Neural progenitor cell (in vitro differentiated cells): Measurements from ENCODE around the gene AKT1. TPM values are rescaled to one million over a fixed set of nuclear protein-coding genes. Genes with fewer than 3 reads are reported as not detected.

ENCODE experiments used
- DNase-seq: peaks from one replicate; pipeline ENCODE4 v3.0.0-alpha.2; 2016; ENCODE audit warnings: low spot score
- H2AFZ ChIP-seq: fragments of 200-600 bp; sonication (generic); replicated peaks from 2 replicates; pipeline ENCODE4 v1.6.1; 2016; ENCODE audit warnings: antibody characterized with exemption
- H3F3A ChIP-seq: fragments of 200-600 bp; sonication (generic); 2 replicates; pipeline ENCODE4 v1.6.1; 2016; ENCODE audit warnings: antibody characterized with exemption, low read depth
- H3K27ac ChIP-seq: fragments of 200-600 bp; sonication (generic); 2 replicates; pipeline ENCODE4 v1.5.1; 2016; ENCODE audit warnings: mild to moderate bottlenecking
- H3K27me3 ChIP-seq: fragments of 200-600 bp; sonication (generic); 2 replicates; pipeline ENCODE4 v1.6.1; 2016; ENCODE audit warnings: mild to moderate bottlenecking, moderate library complexity
- H3K36me3 ChIP-seq: fragments of 200-600 bp; sonication (generic); 2 replicates; pipeline ENCODE4 v1.5.1; 2016
- H3K4me1 ChIP-seq: fragments of 200-600 bp; sonication (generic); 2 replicates; pipeline ENCODE4 v1.6.1; 2016; ENCODE audit warnings: mixed run types
- H3K4me2 ChIP-seq: fragments of 200-600 bp; sonication (generic); 2 replicates; pipeline ENCODE4 v1.6.1; 2016
- H3K4me3 ChIP-seq: fragments of 200-600 bp; sonication (generic); 2 replicates; pipeline ENCODE4 v1.5.1; 2016
- H3K79me2 ChIP-seq: fragments of 200-600 bp; sonication (generic); 2 replicates; pipeline ENCODE4 v1.6.1; 2016; ENCODE audit warnings: low read depth
- H3K9ac ChIP-seq: fragments of 200-600 bp; sonication (generic); 2 replicates; pipeline ENCODE4 v1.6.1; 2016
- H3K9me3 ChIP-seq: fragments of 200-600 bp; sonication (generic); 2 replicates; pipeline ENCODE4 v1.5.1; 2016; ENCODE audit warnings: low read depth
- H4K20me1 ChIP-seq: fragments of 200-600 bp; sonication (generic); 2 replicates; pipeline ENCODE4 v1.6.1; 2016; ENCODE audit warnings: low read depth
- H3K27ac Mint-ChIP-seq: 3 replicates; pipeline ENCODE4 v1.8.0; 2021; ENCODE audit warnings: mixed read lengths
- H3K27me3 Mint-ChIP-seq: 2 replicates; pipeline ENCODE4 v1.8.0; 2022; ENCODE audit warnings: low read depth, mild to moderate bottlenecking, inconsistent platforms, moderate library complexity, mixed read lengths; ENCODE audit not compliant: insufficient read depth
- H3K36me3 Mint-ChIP-seq: 3 replicates; pipeline ENCODE4 v1.8.0; 2021; ENCODE audit warnings: mixed read lengths
- H3K4me1 Mint-ChIP-seq: 3 replicates; pipeline ENCODE4 v1.8.0; 2021; ENCODE audit warnings: mixed read lengths
- H3K4me3 Mint-ChIP-seq: 3 replicates; pipeline ENCODE4 v1.8.0; 2021; ENCODE audit warnings: mild to moderate bottlenecking, moderate library complexity, mixed read lengths
- H3K9me3 Mint-ChIP-seq: 3 replicates; pipeline ENCODE4 v1.8.0; 2020; ENCODE audit warnings: mixed read lengths
- CTCF ChIP-seq: fragments of 200-600 bp; sonication (generic); IDR thresholded peaks from 2 replicates; pipeline ENCODE4 v1.5.1; 2017; ENCODE audit warnings: antibody characterized with exemption, mild to moderate bottlenecking
- EZH2 ChIP-seq: fragments of 200-600 bp; sonication (generic); IDR thresholded peaks from 2 replicates; pipeline ENCODE4 v1.6.1; 2017; ENCODE audit warnings: antibody characterized with exemption, mild to moderate bottlenecking, moderate library complexity
- EZH2phosphoT487 ChIP-seq: fragments of 200-600 bp; sonication (generic); IDR thresholded peaks from 2 replicates; pipeline ENCODE4 v1.6.1; 2017; ENCODE audit warnings: antibody characterized with exemption
- total RNA-seq: library from RNA; depleted of rRNA; stranded (reverse); fragments of >200 nt; gene quantifications from 2 replicates; pipeline ENCODE4 v1.2.3, GENCODE V29; 2015; ENCODE audit warnings: low replicate concordance

Gene AKT1
- total RNA-seq, 1 donor from 2014 or later, result 67.2 TPM

GRCh38 chr14:104746071-104746545 lies 49.4 kb downstream of the AKT1 start:
- H3F3A ChIP-seq, result peaks cover 16% of the 10 kb centered on the region
- no peak overlapping the region for H3K27ac Mint-ChIP-seq
- H4K20me1 ChIP-seq, result no peaks in the 10 kb centered on the region
- H3K4me3 Mint-ChIP-seq, result no peak overlapping the region
- DNase-seq, result no peak
- no peak overlapping the region for H2AFZ ChIP-seq
- H3K4me3 ChIP-seq, result no peak overlapping the region
- H3K9ac ChIP-seq, result no peak overlapping the region
- H3K79me2 ChIP-seq, result no peaks in the 10 kb centered on the region
- peaks cover 5% of the 10 kb centered on the region for H3K4me1 ChIP-seq
- peaks cover 40% of the 10 kb centered on the region for H3K4me1 Mint-ChIP-seq
- peaks cover 7% of the 10 kb centered on the region for H3K36me3 Mint-ChIP-seq
- H3K36me3 ChIP-seq, result no peaks in the 10 kb centered on the region
- H3K9me3 Mint-ChIP-seq, result peaks cover 7% of the 10 kb centered on the region
- no peak for TF ChIP-seq CTCF
- no peak for TF ChIP-seq EZH2
- TF ChIP-seq EZH2phosphoT487, result no peak
- H3K27me3 Mint-ChIP-seq, result peaks cover 8% of the 10 kb centered on the region
- no peaks in the 10 kb centered on the region for H3K9me3 ChIP-seq
- no peak overlapping the region for H3K4me2 ChIP-seq
- no peaks in the 10 kb centered on the region for H3K27me3 ChIP-seq
- H3K27ac ChIP-seq, result no peak overlapping the region

DNA sequence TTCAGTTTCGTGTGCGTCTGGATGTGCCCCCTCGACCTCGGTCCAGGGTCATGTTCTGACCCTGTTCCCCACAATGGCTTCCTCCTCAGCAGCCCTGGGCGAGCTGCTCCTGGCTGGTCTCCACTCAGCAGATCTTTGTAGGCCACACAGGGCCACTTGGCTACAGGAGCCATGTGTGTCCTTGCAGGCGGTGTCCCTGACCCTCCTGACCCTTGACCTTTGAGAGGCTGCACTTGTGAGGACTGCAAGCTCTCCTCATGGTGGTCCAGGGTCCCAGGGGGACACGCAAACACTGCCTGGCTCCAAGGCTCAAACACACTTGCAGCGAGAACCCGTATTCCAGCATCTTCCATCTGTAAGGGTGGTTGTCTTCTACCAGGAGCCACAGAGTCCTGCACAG lies 50.1 kb downstream of the AKT1 start:
- Histone ChIP-seq H3K4me2 (no peak overlapping the region), H3F3A (peaks cover 16% of the 10 kb centered on the region), H3K9ac (no peak overlapping the region), H3K27ac (no peak overlapping the region), H3K36me3 (no peaks in the 10 kb centered on the region), H2AFZ (no peak overlapping the region), H3K4me1 (peaks cover 5% of the 10 kb centered on the region), H4K20me1 (no peaks in the 10 kb centered on the region), H3K9me3 (no peaks in the 10 kb centered on the region), H3K79me2 (no peaks in the 10 kb centered on the region), H3K27me3 (no peaks in the 10 kb centered on the region), H3K4me3 (no peak overlapping the region)
- DNase-seq, result no peak
- Mint-ChIP-seq H3K27me3 (peaks cover 7% of the 10 kb centered on the region), H3K4me1 (peaks cover 40% of the 10 kb centered on the region), H3K36me3 (peaks cover 7% of the 10 kb centered on the region), H3K27ac (no peak overlapping the region), H3K9me3 (peaks cover 5% of the 10 kb centered on the region), H3K4me3 (no peak overlapping the region)
- TF ChIP-seq CTCF (no peak), EZH2phosphoT487 (no peak), EZH2 (no peak)

DNA sequence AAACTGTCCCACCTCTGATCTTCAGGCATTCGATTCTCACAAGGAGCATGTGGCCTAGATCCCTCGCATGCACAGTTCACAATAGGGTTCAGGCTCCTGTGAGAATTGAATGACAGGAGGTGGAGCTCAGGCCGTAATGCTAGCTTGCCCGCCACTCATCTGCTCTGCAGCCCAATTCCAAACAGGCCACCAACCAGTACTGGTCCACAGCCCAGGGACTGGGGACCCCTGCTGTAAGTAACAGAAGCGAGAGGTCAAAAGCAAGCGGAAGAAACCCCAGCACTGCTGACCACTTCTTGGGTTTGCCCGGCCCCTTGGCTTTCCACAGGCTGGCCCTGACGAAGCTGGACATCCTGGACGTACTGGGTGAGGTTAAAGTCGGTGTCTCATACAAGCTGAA lies 51.1 kb downstream of the AKT1 start:
- no peak overlapping the region for H3K9ac ChIP-seq
- no peak overlapping the region for H3K27ac Mint-ChIP-seq
- H3K79me2 ChIP-seq, result no peaks in the 10 kb centered on the region
- H3K4me3 ChIP-seq, result no peak overlapping the region
- no peaks in the 10 kb centered on the region for H3K36me3 ChIP-seq
- peaks cover 5% of the 10 kb centered on the region for H3K4me1 ChIP-seq
- H3K4me2 ChIP-seq, result no peak overlapping the region
- H3K36me3 Mint-ChIP-seq, result peaks cover 6% of the 10 kb centered on the region
- peaks cover 2% of the 10 kb centered on the region for H3K27me3 Mint-ChIP-seq
- no peaks in the 10 kb centered on the region for H3K27me3 ChIP-seq
- no peaks in the 10 kb centered on the region for H3K9me3 Mint-ChIP-seq
- H3K27ac ChIP-seq, result no peak overlapping the region
- no peaks in the 10 kb centered on the region for H3K9me3 ChIP-seq
- H4K20me1 ChIP-seq, result no peaks in the 10 kb centered on the region
- peaks cover 34% of the 10 kb centered on the region for H3K4me1 Mint-ChIP-seq
- no peak overlapping the region for H3K4me3 Mint-ChIP-seq
- peaks cover 14% of the 10 kb centered on the region for H3F3A ChIP-seq
- no peak for DNase-seq
- H2AFZ ChIP-seq, result no peak overlapping the region
- TF ChIP-seq EZH2phosphoT487, result no peak
- no peak for TF ChIP-seq CTCF
- no peak for TF ChIP-seq EZH2
